A549 (cell line): ENCODE results near the gene SSBP2. TPM values are rescaled to one million over a fixed set of nuclear protein-coding genes. Genes with fewer than 3 reads are reported as not detected.

Experiments
- ATAC-seq, 2 experiments: fragments of 200-7000 bp in 1 of 2; fragments of >200 bp in 1 of 2; cut with Nextera tagmentation in 1 of 2; cut with Tn5 transposase in 1 of 2; 3 replicates each; pipeline versions ENCODE4 v1.8.0 to v1.9.1; 2018 to 2020; ENCODE audit warnings: mild to moderate bottlenecking in 1 of 2, moderate library complexity in 1 of 2
- CTCF ChIA-PET: fragments of 300-600 bp; sonication (Branson Sonifier 250); formaldehyde crosslinking; extraction: SDS; loops from one replicate; lab custom pipeline; 2021; ENCODE audit warnings: antibody characterized with exemption, inconsistent platforms; lab: Yijun Ruan, JAX
- POLR2A ChIA-PET: fragments of 350-600 bp; formaldehyde crosslinking; extraction: SDS; loops from one replicate; lab custom pipeline; 2021; ENCODE audit warnings: antibody characterized with exemption, inconsistent platforms; lab: Yijun Ruan, JAX
- DNase-seq, 2 experiments: peaks; one replicate each; pipeline versions ENCODE4 v3.0.0 to v3.0.0-alpha.2; 2011 to 2016; ENCODE audit warnings: low read depth in 1 of 2, low spot score in 1 of 2
- FAIRE-seq: peaks from 2 replicates; lab custom pipeline; 2011; peaks lifted over from hg19 to GRCh38; lab: Jason Lieb, UNC
- H3K27ac ChIP-seq, 2 experiments: fragments of >200 bp; sonication (Bioruptor Twin); formaldehyde crosslinking; 3 replicates each; pipeline ENCODE4 v1.5.1; 2016 to 2017
- H3K4me1 ChIP-seq: fragments of >200 bp; sonication (Bioruptor Twin); formaldehyde crosslinking; 3 replicates; pipeline ENCODE4 v1.6.1; 2016
- H3K4me2 ChIP-seq: fragments of >200 bp; sonication (Bioruptor Twin); formaldehyde crosslinking; 3 replicates; pipeline ENCODE4 v1.6.1; 2016
- H3K4me3 ChIP-seq: fragments of >200 bp; sonication (Bioruptor Twin); formaldehyde crosslinking; 3 replicates; pipeline ENCODE4 v1.5.1; 2016
- H3K9me3 ChIP-seq: fragments of >200 bp; sonication (Bioruptor Twin); formaldehyde crosslinking; 3 replicates; pipeline ENCODE4 v1.6.1; 2016
- ATOH8 ChIP-seq: fragments of 250-450 bp; sonication (Bioruptor Pico); IDR thresholded peaks from 2 replicates; pipeline ENCODE4 v1.5.0; 2020; ENCODE audit warnings: low read depth, mild to moderate bottlenecking, moderate library complexity
- BHLHE40 ChIP-seq: IDR thresholded peaks from 2 replicates; pipeline ENCODE4 v1.6.1; 2012; ENCODE audit warnings: low read depth, low read length, inconsistent platforms
- CBX8 ChIP-seq: fragments of 200-600 bp; sonication (generic); IDR thresholded peaks from 2 replicates; pipeline ENCODE4 v1.6.1; 2016
- CHD4 ChIP-seq: fragments of 200-600 bp; sonication (generic); IDR thresholded peaks from 2 replicates; pipeline ENCODE4 v1.6.1; 2016; ENCODE audit warnings: antibody characterized with exemption, mild to moderate bottlenecking, borderline replicate concordance
- ESRRA ChIP-seq: fragments of 150-350 bp; IDR thresholded peaks from 2 replicates; pipeline ENCODE4 v1.6.1; 2014; ENCODE audit warnings: mild to moderate bottlenecking, low read length, borderline replicate concordance
- FOSL2 ChIP-seq, 2 experiments: fragments of 450-650 bp in 1 of 2; fragments of >200 bp in 1 of 2; sonication (Bioruptor Twin) in 1 of 2; formaldehyde crosslinking; IDR thresholded peaks; 2 replicates each; pipeline versions ENCODE4 v1.5.0 to v1.6.1; 2016 to 2020; ENCODE audit warnings: mild to moderate bottlenecking in 1 of 2, moderate library complexity in 1 of 2
- GATA3 ChIP-seq: IDR thresholded peaks from 2 replicates; pipeline ENCODE4 v1.6.1; 2012; ENCODE audit warnings: borderline replicate concordance
- HDAC2 ChIP-seq: fragments of 200-600 bp; sonication (generic); IDR thresholded peaks from 2 replicates; pipeline ENCODE4 v1.6.1; 2016
- HES2 ChIP-seq: fragments of >200 bp; sonication (Bioruptor Twin); formaldehyde crosslinking; IDR thresholded peaks from 2 replicates; pipeline ENCODE4 v1.6.1; 2016
- HOXB13 ChIP-seq: fragments of 250-450 bp; sonication (Bioruptor Pico); IDR thresholded peaks from 2 replicates; pipeline ENCODE4 v1.5.0; 2020; ENCODE audit warnings: low read depth, mild to moderate bottlenecking, moderate library complexity
- HOXB5 ChIP-seq: fragments of 250-450 bp; sonication (Bioruptor Pico); IDR thresholded peaks from 2 replicates; pipeline ENCODE4 v1.5.0; 2020; ENCODE audit warnings: mild to moderate bottlenecking, moderate library complexity
- MAZ ChIP-seq: fragments of 150-350 bp; IDR thresholded peaks from 2 replicates; pipeline ENCODE4 v1.6.1; 2014; ENCODE audit warnings: antibody characterized with exemption, low read depth, low read length, borderline replicate concordance
- MYC ChIP-seq: IDR thresholded peaks from 2 replicates; pipeline ENCODE4 v1.6.1; 2012; ENCODE audit warnings: mild to moderate bottlenecking, inconsistent platforms, low read length, improper control_type of control experiment, borderline replicate concordance
- NR3C1 ChIP-seq: fragments of >200 bp; sonication (Bioruptor Twin); formaldehyde crosslinking; IDR thresholded peaks from 3 replicates; pipeline ENCODE4 v1.6.1; 2017
- PBX3 ChIP-seq: IDR thresholded peaks from 2 replicates; pipeline ENCODE4 v1.6.1; 2012
- POLR2A ChIP-seq: IDR thresholded peaks from 2 replicates; pipeline ENCODE4 v1.6.1; 2012; ENCODE audit warnings: mild to moderate bottlenecking, low read length
- RNF2 ChIP-seq: fragments of 200-600 bp; sonication (generic); IDR thresholded peaks from 2 replicates; pipeline ENCODE4 v1.6.1; 2016; ENCODE audit warnings: low read depth, mild to moderate bottlenecking, antibody characterized with exemption, moderate library complexity, borderline replicate concordance
- SREBF2 ChIP-seq: fragments of 450-650 bp; IDR thresholded peaks from 2 replicates; pipeline ENCODE4 v1.6.1; 2014; ENCODE audit warnings: mild to moderate bottlenecking, moderate library complexity
- ZC3H11A ChIP-seq: fragments of 450-650 bp; IDR thresholded peaks from 2 replicates; pipeline ENCODE4 v1.6.1; 2014; ENCODE audit warnings: antibody characterized with exemption, mild to moderate bottlenecking
- WGBS: methylation state at CpG from one replicate; pipeline ENCODE4 v1.1.6; 2017; ENCODE audit errors: missing lambda C conversion rate; 5-methylcytosine and 5-hydroxymethylcytosine counted together
- polyA plus RNA-seq, 4 experiments: library from polyadenylated mRNA; depleted of rRNA in 3 of 4; stranded (reverse); fragments of >200 nt; fragmentation: RNase III in 1 of 4; extraction: RNeasy Plus Mini Kit Qiagen cat#74134 plus additional on column Dnase treatment in 1 of 4; gene quantifications; 2 replicates in 3 of 4; 3 replicates in 1 of 4; pipeline ENCODE4 v1.2.3, GENCODE V29; 2011 to 2017
- TF ChIP-seq, protein P1 (sequence below): fragments of 250-450 bp; sonication (Bioruptor Pico); IDR thresholded peaks from 2 replicates; pipeline ENCODE4 v1.5.0; 2021; ENCODE audit warnings: mild to moderate bottlenecking, moderate library complexity, borderline replicate concordance

Gene SSBP2
- polyA plus RNA-seq, 2 of the 4 experiments (the other 2 are of a cell fraction), result 4.5 to 14.2 TPM

DNA sequence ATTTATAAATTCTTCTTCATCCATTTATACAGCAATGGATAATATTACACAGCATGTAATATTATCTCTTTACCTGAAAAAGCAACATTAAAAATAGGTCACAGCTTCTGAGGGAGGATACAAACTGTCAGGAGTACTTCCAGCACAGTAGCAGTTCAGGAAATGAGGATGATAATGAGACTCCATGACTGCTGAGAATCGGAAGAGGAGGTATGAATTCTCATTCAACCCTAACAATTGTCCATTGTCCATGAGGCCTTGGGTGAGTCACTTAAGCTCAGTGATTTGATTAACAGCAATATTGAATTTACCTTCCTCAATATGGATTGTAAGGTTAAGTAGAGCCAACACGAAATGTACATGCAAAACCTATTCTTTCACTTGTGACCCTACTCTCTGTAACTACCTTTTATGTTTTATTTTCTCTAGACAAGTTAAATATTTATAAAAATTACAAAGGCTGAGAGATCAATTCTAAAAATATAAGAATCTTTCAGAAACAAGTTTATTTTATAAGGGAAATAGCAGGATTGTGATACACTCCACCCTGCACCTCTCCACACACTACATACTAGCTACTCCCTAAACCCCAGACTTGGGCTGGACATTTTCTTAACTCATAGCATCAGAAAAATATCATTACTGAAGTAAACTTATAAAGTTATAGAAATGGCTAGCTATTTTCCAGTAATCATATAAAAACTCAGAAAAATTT, 197.9 kb downstream of the SSBP2 start:
- H3K4me2 ChIP-seq, result no peak overlapping the region
- H3K9me3 ChIP-seq, result no peaks in the 10 kb centered on the region
- H3K4me3 ChIP-seq, result no peak overlapping the region
- no peak for ATAC-seq
- no peak for FAIRE-seq
- no peak overlapping the region for H3K27ac ChIP-seq
- CTCF ChIA-PET, result no interaction called here
- POLR2A ChIA-PET, result no interaction called here
- TF ChIP-seq GATA3 (no peak), ZC3H11A (no peak), HOXB5 (CRISPR knock-in tag) (no peak), CBX8 (no peak), BHLHE40 (no peak), HES2 (no peak), MAZ (no peak), HOXB13 (CRISPR knock-in tag) (no peak), FOSL2 (IDR thresholded peaks at IDR 0.05) (no peak), FOSL2 (CRISPR knock-in tag; IDR thresholded peaks at IDR 0.05) (no peak), PBX3 (no peak), HDAC2 (no peak), NR3C1 (no peak)
- WGBS, result 75% methylated on average over 2 of the region's 2 CpGs
- H3K4me1 ChIP-seq, result peaks cover 6% of the 10 kb centered on the region; the same call in 2 of the 3 replicates
- DNase-seq, result no peak

DNA sequence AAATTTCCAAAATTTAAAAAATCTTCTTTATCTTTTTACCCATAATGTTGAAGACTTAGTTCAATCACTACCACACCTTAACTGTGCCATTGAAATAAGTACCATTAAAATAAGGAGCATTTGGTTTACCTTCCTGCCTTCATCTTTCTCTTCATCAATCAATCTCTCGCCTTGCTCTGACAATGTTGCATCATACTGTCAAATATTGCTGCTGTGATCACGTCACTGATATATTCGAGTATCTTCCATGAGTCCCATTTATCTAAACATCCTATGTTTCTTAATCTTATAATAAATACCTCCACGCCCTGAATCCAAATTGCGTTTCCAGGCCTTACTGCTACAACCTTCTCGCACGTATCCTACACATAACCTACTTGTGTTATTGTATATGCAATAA, 201.8 kb downstream of the SSBP2 start:
- 90% methylated on average over 7 of the region's 7 CpGs for WGBS
- peaks cover 6% of the 10 kb centered on the region; the same call in 2 of the 3 replicates for H3K4me1 ChIP-seq
- DNase-seq (no peak), FAIRE-seq (no peak), ATAC-seq (no peak)
- H3K4me3 ChIP-seq, result no peak overlapping the region
- H3K9me3 ChIP-seq, result no peaks in the 10 kb centered on the region
- POLR2A ChIA-PET, result no interaction called here
- CTCF ChIA-PET, result no interaction called here
- H3K27ac ChIP-seq, result no peak overlapping the region
- no peak for TF ChIP-seq POLR2A
- no peak overlapping the region for H3K4me2 ChIP-seq

DNA sequence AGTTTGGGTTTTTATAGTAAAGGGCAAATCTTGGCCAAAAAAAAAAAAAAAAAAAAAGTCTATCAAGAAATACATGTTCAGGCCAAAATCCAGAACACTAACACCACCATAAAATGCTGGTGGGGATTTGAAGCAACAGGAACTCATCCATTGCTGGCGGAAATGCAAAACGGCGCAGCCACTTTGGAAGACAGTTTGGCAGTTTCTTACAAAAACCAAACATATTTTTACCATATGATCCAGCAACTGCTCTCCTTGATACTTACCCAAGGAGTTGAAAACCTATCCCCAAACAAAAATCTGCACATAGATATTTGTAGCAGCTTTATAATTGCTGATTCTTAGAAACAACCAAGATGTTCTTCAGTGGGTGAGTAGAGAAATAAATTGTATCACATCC, 203.9 kb downstream of the SSBP2 start:
- Histone ChIP-seq H3K4me1 (no peaks in the 10 kb centered on the region), H3K4me2 (no peak overlapping the region), H3K27ac (no peak overlapping the region), H3K4me3 (no peak overlapping the region), H3K9me3 (no peaks in the 10 kb centered on the region)
- ChIA-PET CTCF (no interaction called here), POLR2A (no interaction called here)
- TF ChIP-seq MYC, result no peak
- 97% methylated on average over 3 of the region's 3 CpGs for WGBS
- FAIRE-seq (no peak), ATAC-seq (no peak), DNase-seq (no peak)

- ATAC-seq (no peak), DNase-seq (no peak), FAIRE-seq (no peak)
- TF ChIP-seq, protein P1, sequence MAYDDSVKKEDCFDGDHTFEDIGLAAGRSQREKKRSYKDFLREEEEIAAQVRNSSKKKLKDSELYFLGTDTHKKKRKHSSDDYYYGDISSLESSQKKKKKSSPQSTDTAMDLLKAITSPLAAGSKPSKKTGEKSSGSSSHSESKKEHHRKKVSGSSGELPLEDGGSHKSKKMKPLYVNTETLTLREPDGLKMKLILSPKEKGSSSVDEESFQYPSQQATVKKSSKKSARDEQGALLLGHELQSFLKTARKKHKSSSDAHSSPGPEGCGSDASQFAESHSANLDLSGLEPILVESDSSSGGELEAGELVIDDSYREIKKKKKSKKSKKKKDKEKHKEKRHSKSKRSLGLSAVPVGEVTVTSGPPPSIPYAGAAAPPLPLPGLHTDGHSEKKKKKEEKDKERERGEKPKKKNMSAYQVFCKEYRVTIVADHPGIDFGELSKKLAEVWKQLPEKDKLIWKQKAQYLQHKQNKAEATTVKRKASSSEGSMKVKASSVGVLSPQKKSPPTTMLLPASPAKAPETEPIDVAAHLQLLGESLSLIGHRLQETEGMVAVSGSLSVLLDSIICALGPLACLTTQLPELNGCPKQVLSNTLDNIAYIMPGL (CRISPR knock-in tag), result no peak
- TF ChIP-seq MAZ (no peak), ATOH8 (no peak), ESRRA (no peak), RNF2 (no peak), SREBF2 (no peak), CHD4 (no peak)
- CTCF ChIA-PET, result interaction anchor here (0.6 to 1.0 kb wide), 3 partner anchors 11 to 563 kb away, joined by 3 read pairs; no protein-coding TSS in a partner anchor
- no peak overlapping the region for H3K4me2 ChIP-seq
- no peaks in the 10 kb centered on the region for H3K9me3 ChIP-seq
- POLR2A ChIA-PET, result no interaction called here
- H3K27ac ChIP-seq, result no peak overlapping the region
- no peak overlapping the region for H3K4me3 ChIP-seq
- no peaks in the 10 kb centered on the region for H3K4me1 ChIP-seq
Observed at GRCh38 chr5:81545911-81546310, 205.0 kb downstream of the SSBP2 start.
